Loucy (cell line): Measurements from ENCODE around the gene WHAMM.

ENCODE experiments used
- H2AFZ ChIP-seq: fragments of 200-600 bp; sonication (generic); 2 replicates; pipeline ENCODE4 v1.6.0; 2016; ENCODE audit warnings: antibody characterized with exemption, mild to moderate bottlenecking, low read length, moderate library complexity
- H3F3A ChIP-seq: fragments of 200-600 bp; 2 replicates; pipeline ENCODE4 v1.6.0; 2016; ENCODE audit warnings: antibody characterized with exemption, low read depth, mild to moderate bottlenecking
- H3K27me3 ChIP-seq: fragments of 200-600 bp; sonication (generic); 2 replicates; pipeline ENCODE4 v1.6.1; 2014; ENCODE audit warnings: low read length, mild to moderate bottlenecking; ENCODE audit not compliant: insufficient read depth, poor library complexity, severe bottlenecking
- H3K36me3 ChIP-seq: fragments of 200-600 bp; sonication (generic); 2 replicates; pipeline ENCODE4 v1.6.1; 2016; ENCODE audit warnings: low read length; ENCODE audit not compliant: insufficient read depth
- H3K4me1 ChIP-seq: fragments of 200-600 bp; sonication (generic); 2 replicates; pipeline ENCODE4 v1.5.1; 2014; ENCODE audit warnings: low read length, mild to moderate bottlenecking; ENCODE audit not compliant: insufficient read depth, poor library complexity, severe bottlenecking
- H3K4me2 ChIP-seq: fragments of 200-600 bp; sonication (generic); 2 replicates; pipeline ENCODE4 v1.6.0; 2014; ENCODE audit warnings: antibody characterized with exemption, low read length, low read depth, mild to moderate bottlenecking; ENCODE audit not compliant: poor library complexity, severe bottlenecking
- H3K4me3 ChIP-seq: fragments of 200-600 bp; sonication (generic); 2 replicates; pipeline ENCODE4 v1.5.1; 2014; ENCODE audit warnings: low read length, mild to moderate bottlenecking, mixed read lengths; ENCODE audit not compliant: poor library complexity, severe bottlenecking
- H3K79me2 ChIP-seq: fragments of 200-600 bp; sonication (generic); 2 replicates; pipeline ENCODE4 v1.6.1; 2014; ENCODE audit warnings: low read length; ENCODE audit not compliant: insufficient read depth
- H3K9ac ChIP-seq: fragments of 200-600 bp; sonication (generic); 2 replicates; pipeline ENCODE4 v1.6.0; 2014; ENCODE audit warnings: mild to moderate bottlenecking, low read depth, low read length, moderate library complexity; ENCODE audit not compliant: poor library complexity, severe bottlenecking
- H3K9me2 ChIP-seq: fragments of 200-600 bp; sonication (generic); replicated peaks from 2 replicates; pipeline ENCODE4 v1.6.1; 2016; ENCODE audit warnings: low read depth, low read length, mixed read lengths
- H3K9me3 ChIP-seq: fragments of 200-600 bp; sonication (generic); 2 replicates; pipeline ENCODE4 v1.6.1; 2014; ENCODE audit warnings: mild to moderate bottlenecking, antibody characterized with exemption, low read length, low read depth; ENCODE audit not compliant: insufficient read depth
- H4K20me1 ChIP-seq: fragments of 200-600 bp; sonication (generic); 2 replicates; pipeline ENCODE4 v1.6.0; 2014; ENCODE audit warnings: antibody characterized with exemption, low read length, mild to moderate bottlenecking; ENCODE audit not compliant: insufficient read depth, poor library complexity, severe bottlenecking
- EZH2phosphoT487 ChIP-seq: fragments of 200-600 bp; IDR thresholded peaks from 2 replicates; pipeline ENCODE4 v1.6.1; 2018; ENCODE audit warnings: antibody characterized with exemption, mild to moderate bottlenecking, moderate library complexity, borderline replicate concordance
- TF ChIP-seq, protein P1 (sequence below): fragments of 200-600 bp; sonication (generic); conservative IDR thresholded peaks from 2 replicates; pipeline ENCODE4 v1.5.1; 2014; ENCODE audit warnings: mild to moderate bottlenecking, antibody characterized with exemption, low read length

WHAMM gene

DNA sequence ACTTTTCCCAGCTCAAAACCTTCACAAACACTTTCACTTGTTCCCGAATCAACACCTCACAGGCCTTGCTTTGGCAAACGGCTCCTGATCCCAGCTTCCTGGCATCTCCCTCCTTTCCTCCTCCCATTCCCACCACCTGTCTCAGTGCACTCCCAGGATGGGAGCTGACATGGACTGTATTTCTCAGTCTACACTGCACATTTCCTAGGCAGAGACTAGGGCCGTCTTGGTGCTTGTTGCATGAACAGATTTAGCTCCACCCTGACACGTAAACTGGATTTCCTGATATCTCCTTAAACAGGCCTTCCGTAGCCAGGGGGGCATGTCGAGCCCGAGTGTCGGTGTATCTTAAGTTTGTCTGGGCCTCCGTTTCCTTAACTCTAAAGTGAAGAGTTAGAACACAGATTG is 790 bp upstream of the WHAMM start:
- H3K9ac ChIP-seq: no peak overlapping the region
- peaks cover 1% of the 10 kb centered on the region; the same call in 1 of the 2 replicates for H3K36me3 ChIP-seq
- H3K79me2 ChIP-seq: peaks cover 36% of the 10 kb centered on the region
- H3F3A ChIP-seq: no peaks in the 10 kb centered on the region
- peak overlapping the region; percentile 99 for H3K4me3 ChIP-seq
- no peaks in the 10 kb centered on the region for H3K27me3 ChIP-seq
- no peak for TF ChIP-seq EZH2phosphoT487
- TF ChIP-seq, protein P1, sequence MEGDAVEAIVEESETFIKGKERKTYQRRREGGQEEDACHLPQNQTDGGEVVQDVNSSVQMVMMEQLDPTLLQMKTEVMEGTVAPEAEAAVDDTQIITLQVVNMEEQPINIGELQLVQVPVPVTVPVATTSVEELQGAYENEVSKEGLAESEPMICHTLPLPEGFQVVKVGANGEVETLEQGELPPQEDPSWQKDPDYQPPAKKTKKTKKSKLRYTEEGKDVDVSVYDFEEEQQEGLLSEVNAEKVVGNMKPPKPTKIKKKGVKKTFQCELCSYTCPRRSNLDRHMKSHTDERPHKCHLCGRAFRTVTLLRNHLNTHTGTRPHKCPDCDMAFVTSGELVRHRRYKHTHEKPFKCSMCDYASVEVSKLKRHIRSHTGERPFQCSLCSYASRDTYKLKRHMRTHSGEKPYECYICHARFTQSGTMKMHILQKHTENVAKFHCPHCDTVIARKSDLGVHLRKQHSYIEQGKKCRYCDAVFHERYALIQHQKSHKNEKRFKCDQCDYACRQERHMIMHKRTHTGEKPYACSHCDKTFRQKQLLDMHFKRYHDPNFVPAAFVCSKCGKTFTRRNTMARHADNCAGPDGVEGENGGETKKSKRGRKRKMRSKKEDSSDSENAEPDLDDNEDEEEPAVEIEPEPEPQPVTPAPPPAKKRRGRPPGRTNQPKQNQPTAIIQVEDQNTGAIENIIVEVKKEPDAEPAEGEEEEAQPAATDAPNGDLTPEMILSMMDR: no peak
- peak overlapping the region; percentile 69 for H3K4me2 ChIP-seq
- H3K9me3 ChIP-seq: no peaks in the 10 kb centered on the region
- peaks cover 22% of the 10 kb centered on the region for H3K4me1 ChIP-seq
- peaks cover 34% of the 10 kb centered on the region for H4K20me1 ChIP-seq
- H2AFZ ChIP-seq: peak overlapping the region; percentile 72
- no peaks in the 10 kb centered on the region for H3K9me2 ChIP-seq

DNA sequence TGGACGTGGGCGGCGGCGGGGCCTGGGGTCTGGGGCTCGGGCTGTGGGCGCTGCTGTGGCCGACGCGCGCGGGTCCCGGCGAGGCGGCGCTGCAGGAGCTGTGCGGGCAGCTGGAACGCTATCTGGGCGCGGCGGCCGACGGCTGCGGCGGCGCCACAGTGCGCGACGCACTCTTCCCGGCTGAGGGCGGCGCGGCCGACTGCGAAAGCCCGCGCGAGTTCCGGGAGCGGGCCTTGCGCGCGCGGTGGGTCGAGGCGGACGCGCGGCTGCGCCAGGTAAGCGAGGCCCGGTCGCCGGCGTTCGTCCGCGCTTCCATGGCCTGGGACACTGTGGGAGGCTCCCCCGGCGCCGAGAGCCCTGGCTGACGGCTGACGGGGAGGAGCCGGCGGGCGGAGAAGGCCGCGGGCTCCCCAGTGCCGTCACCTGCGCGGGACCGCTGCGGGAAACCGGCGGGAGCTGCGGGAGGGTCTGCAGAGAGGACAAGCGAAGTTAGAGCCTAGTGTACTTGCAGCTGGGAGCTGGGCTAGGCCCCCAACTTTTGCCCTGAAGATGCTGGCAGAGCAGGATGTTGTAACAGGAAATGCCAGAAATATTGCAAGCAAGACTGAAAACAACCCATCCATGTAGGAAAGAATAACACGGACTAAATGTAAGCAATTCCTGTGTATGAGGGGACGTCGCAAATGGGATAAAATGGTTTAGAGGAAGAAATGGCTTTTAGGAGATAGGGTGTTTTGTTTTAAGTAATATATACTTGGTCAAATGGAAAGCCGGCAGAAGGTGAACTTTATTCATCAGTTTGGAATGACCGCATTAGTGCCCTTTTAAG is 847 bp downstream of the WHAMM start:
- no peak for TF ChIP-seq EZH2phosphoT487
- TF ChIP-seq, protein P1: no peak
- peak overlapping the region; percentile 72; the same call in 1 of the 2 replicates for H2AFZ ChIP-seq

DNA sequence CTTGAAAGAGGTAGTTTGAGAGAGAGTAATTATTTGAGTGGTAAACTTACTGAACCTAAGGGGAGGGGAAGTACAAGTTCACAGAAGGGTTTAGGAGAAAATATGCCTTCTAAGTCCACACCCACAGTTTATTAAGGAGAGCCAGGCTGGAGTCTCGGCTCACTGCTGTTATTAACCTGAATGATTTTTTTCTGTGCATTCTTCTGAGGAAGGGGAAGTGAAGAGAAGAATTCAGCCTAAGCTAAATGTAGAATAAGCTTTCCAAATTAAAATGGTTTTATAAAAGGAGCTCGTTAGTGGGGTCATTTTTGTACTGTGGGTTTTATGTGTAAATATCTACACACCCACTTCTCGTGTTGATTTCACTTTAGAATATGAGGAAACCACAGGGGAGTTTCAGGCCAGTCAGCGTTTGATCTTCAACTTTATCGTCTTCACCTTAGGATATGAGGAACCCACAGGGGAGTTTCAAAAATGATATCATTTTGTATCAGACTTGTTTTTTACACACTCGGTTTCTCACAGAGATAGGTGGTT is 1.5 kb downstream of the WHAMM start:
- Histone ChIP-seq H3K4me1 (peaks cover 22% of the 10 kb centered on the region), H3K27me3 (no peaks in the 10 kb centered on the region), H3K79me2 (peaks cover 43% of the 10 kb centered on the region), H4K20me1 (peaks cover 44% of the 10 kb centered on the region), H3K9ac (peak overlapping the region; percentile 89), H3K9me3 (no peaks in the 10 kb centered on the region), H3K9me2 (no peaks in the 10 kb centered on the region), H2AFZ (no peak overlapping the region), H3K36me3 (peaks cover 15% of the 10 kb centered on the region; the same call in 1 of the 2 replicates), H3K4me2 (peak overlapping the region; percentile 92), H3F3A (no peaks in the 10 kb centered on the region), H3K4me3 (peak overlapping the region; percentile 99)
- no peak for TF ChIP-seq EZH2phosphoT487
- TF ChIP-seq, protein P1: no peak

More for the DNA sequence above, 847 bp downstream of the WHAMM start:
- peaks cover 39% of the 10 kb centered on the region for H4K20me1 ChIP-seq
- H3K36me3 ChIP-seq: peaks cover 12% of the 10 kb centered on the region; the same call in 1 of the 2 replicates
- peaks cover 22% of the 10 kb centered on the region for H3K4me1 ChIP-seq
- H3K27me3 ChIP-seq: no peaks in the 10 kb centered on the region
- peak overlapping the region; percentile 92 for H3K4me2 ChIP-seq
- peaks cover 43% of the 10 kb centered on the region for H3K79me2 ChIP-seq
- H3K9ac ChIP-seq: peak overlapping the region; percentile 89
- no peaks in the 10 kb centered on the region for H3K9me2 ChIP-seq
- H3F3A ChIP-seq: no peaks in the 10 kb centered on the region
- H3K4me3 ChIP-seq: peak overlapping the region; percentile 99
- no peaks in the 10 kb centered on the region for H3K9me3 ChIP-seq
